ENCODE data around the gene KCNH2. TPM values are rescaled to one million over a fixed set of nuclear protein-coding genes. Genes with fewer than 3 reads are reported as not detected.

Gene KCNH2
- total RNA-seq, 1 donor, result not detected

DNA sequence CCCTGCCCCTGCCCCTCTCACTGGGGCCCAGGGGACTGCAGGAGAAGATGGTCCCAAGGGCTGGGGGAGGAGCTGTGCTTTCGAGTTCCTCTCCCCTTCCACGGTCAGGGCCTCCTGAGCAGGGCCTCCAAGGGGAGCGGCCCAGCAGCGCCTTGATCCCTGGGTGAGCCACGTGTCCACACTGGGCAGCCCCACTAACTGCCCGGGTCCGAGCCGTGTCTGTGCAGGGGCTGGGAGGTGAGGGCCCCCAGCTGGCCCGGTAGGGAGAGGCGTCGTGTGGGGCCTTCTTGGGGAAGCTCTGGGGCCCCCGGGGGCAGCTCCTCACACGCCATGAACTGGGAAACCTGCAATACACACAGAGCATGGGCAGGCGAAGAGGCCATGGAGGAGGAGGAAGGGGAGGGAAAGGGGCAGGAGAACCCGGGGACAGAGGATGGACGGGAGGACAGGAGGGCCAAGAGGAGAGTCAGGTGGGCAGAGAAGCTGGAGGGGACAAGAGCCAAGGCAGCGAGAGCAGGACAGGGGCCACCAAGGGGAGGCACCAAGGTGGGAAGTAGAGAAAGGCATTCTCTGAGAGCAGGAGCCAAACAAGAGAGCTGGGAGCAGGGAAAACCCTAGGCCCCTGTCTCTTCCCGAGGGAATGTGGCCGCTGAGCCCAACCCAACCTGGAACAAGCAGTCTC, 32.8 kb downstream of the KCNH2 start:
- Histone ChIP-seq H3K27me3 (ENCODE audit: insufficient read depth, low read length) (no peaks in the 10 kb centered on the region), H3K27ac (ENCODE audit: low read depth, low read length) (no peak overlapping the region), H2AFZ (ENCODE audit: low read length) (peak overlapping the region; percentile 68), H3K4me1 (ENCODE audit: insufficient read depth, low read length) (no peaks in the 10 kb centered on the region), H3K36me3 (ENCODE audit: insufficient read depth, low read length) (no peaks in the 10 kb centered on the region), H3K79me2 (ENCODE audit: insufficient read depth, low read length) (no peaks in the 10 kb centered on the region), H4K20me1 (ENCODE audit: insufficient read depth, low read length) (peaks cover 2% of the 10 kb centered on the region), H3K9me3 (ENCODE audit: low read depth, low read length) (no peaks in the 10 kb centered on the region), H3K4me2 (ENCODE audit: insufficient read depth, low read length) (no peak overlapping the region), H3K4me3 (ENCODE audit: insufficient read depth, low read length) (no peak overlapping the region)
- TF ChIP-seq, protein P1, sequence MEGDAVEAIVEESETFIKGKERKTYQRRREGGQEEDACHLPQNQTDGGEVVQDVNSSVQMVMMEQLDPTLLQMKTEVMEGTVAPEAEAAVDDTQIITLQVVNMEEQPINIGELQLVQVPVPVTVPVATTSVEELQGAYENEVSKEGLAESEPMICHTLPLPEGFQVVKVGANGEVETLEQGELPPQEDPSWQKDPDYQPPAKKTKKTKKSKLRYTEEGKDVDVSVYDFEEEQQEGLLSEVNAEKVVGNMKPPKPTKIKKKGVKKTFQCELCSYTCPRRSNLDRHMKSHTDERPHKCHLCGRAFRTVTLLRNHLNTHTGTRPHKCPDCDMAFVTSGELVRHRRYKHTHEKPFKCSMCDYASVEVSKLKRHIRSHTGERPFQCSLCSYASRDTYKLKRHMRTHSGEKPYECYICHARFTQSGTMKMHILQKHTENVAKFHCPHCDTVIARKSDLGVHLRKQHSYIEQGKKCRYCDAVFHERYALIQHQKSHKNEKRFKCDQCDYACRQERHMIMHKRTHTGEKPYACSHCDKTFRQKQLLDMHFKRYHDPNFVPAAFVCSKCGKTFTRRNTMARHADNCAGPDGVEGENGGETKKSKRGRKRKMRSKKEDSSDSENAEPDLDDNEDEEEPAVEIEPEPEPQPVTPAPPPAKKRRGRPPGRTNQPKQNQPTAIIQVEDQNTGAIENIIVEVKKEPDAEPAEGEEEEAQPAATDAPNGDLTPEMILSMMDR (IDR thresholded peaks at IDR 0.05; ENCODE audit: extremely low read depth, low read depth, low read length), result no peak
- DNase-seq (ENCODE audit: insufficient read length, low spot score, missing footprints), result peak; percentile 86

DNA sequence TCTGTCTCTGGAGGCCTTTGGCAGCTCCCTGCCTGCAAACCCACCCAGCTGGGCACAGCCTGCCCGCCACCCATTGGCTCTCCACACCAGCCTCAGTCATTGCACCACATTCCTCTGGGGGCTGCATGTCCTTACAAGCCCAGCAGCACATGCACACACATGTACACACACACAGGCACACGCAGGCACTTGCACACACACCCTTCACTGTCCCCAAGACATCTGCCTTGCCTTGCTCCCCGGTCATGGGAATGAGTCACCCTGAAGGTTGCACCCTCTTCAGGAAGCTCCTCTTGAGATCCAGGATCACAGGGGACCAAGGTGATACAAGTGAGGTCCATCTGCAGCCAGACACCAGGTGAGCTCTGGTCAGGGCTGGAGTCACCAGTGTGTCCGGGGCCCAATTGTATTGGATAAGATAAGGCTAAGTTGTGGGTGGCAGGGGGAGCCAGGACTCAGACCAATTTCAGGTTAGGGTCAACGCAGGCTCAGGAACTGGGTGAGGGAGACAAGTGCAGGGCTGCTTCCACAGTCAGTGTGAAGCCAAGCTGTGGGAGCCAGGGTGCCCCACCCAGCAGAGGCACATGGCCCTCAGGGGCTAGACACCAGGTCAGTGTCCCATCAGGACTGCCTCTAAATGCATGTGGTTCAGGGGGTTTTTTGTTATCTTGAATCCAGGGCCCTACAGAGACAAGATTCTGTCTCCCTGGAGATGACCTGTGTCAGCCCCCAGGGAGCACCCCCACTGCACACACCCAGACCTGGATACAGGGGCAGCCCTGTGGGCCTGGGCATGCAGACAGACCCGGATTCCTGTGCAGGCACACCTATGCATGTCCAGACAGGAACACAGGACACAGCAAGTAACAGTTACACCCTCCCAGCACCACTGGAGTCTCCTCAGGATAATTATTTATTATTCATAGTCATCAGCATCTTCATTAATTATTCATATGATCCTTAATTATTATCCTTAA, 33.8 kb downstream of the KCNH2 start:
- Histone ChIP-seq H3K27ac (ENCODE audit: low read depth, low read length) (no peak overlapping the region), H3K4me3 (ENCODE audit: insufficient read depth, low read length) (no peak overlapping the region), H4K20me1 (ENCODE audit: insufficient read depth, low read length) (peaks cover 2% of the 10 kb centered on the region), H3K4me1 (ENCODE audit: insufficient read depth, low read length) (no peaks in the 10 kb centered on the region), H3K79me2 (ENCODE audit: insufficient read depth, low read length) (no peaks in the 10 kb centered on the region), H3K36me3 (ENCODE audit: insufficient read depth, low read length) (no peaks in the 10 kb centered on the region), H3K27me3 (ENCODE audit: insufficient read depth, low read length) (no peaks in the 10 kb centered on the region), H3K4me2 (ENCODE audit: insufficient read depth, low read length) (no peak overlapping the region), H2AFZ (ENCODE audit: low read length) (no peak overlapping the region), H3K9me3 (ENCODE audit: low read depth, low read length) (no peaks in the 10 kb centered on the region)
- TF ChIP-seq, protein P1 (IDR thresholded peaks at IDR 0.05; ENCODE audit: extremely low read depth, low read depth, low read length), result no peak
- DNase-seq (ENCODE audit: insufficient read length, low spot score, missing footprints), result peak; percentile 75

DNA sequence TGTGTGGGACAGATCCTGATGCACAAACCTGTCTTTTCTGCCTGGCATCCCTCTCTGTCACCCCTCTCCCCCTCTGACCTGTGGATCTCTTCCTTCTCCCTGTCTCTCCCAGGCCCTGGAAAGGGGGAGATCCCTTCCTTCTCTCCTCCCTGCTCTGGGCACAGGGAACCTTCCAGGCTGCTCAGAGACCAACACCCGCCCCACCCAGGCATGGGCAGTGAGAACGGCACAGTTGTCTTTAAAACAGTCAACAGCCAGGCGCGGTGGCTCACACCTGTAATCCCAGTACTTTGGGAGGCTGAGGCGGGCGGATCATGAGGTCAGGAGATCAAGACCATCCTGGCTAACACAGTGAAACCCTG, 34.7 kb downstream of the KCNH2 start:
- no peak overlapping the region for H3K4me3 ChIP-seq (ENCODE audit: insufficient read depth, low read length)

More for the DNA sequence above, 34.7 kb downstream of the KCNH2 start:
- Histone ChIP-seq H3K9me3 (ENCODE audit: low read depth, low read length) (no peaks in the 10 kb centered on the region), H3K4me2 (ENCODE audit: insufficient read depth, low read length) (no peak overlapping the region), H2AFZ (ENCODE audit: low read length) (no peak overlapping the region), H3K4me1 (ENCODE audit: insufficient read depth, low read length) (no peaks in the 10 kb centered on the region), H3K27me3 (ENCODE audit: insufficient read depth, low read length) (no peaks in the 10 kb centered on the region), H3K36me3 (ENCODE audit: insufficient read depth, low read length) (no peaks in the 10 kb centered on the region), H3K79me2 (ENCODE audit: insufficient read depth, low read length) (no peaks in the 10 kb centered on the region), H4K20me1 (ENCODE audit: insufficient read depth, low read length) (no peaks in the 10 kb centered on the region), H3K27ac (ENCODE audit: low read depth, low read length) (no peak overlapping the region)
- TF ChIP-seq, protein P1 (IDR thresholded peaks at IDR 0.05; ENCODE audit: extremely low read depth, low read depth, low read length), result no peak
- DNase-seq (ENCODE audit: insufficient read length, low spot score, missing footprints), result no peak

Measured in osteoblast (primary cell).